ENCODE data around the gene ESAM.

GRCh38 chr11:124742555-124742954 lies 19.5 kb downstream of the ESAM start:
- TF ChIP-seq CTCF (optimal IDR thresholded peaks at IDR 0.05 in 1 of 3, IDR thresholded peaks at IDR 0.05 in 1 of 3, conservative IDR thresholded peaks at IDR 0.05 in 1 of 3; ENCODE audit: extremely low read depth in 1 of 3, insufficient read depth in 2 of 3, low read length in 3 of 3): no peak
- TF ChIP-seq EZH2 (IDR thresholded peaks at IDR 0.05; ENCODE audit: low read length): no peak
